GM18526 (cell line): ENCODE data around the gene SHLD1.

Experiments
- POLR2A ChIP-seq: IDR thresholded peaks from 3 replicates; pipeline ENCODE4 v1.6.1; 2011; ENCODE audit not compliant: insufficient read length; ENCODE audit errors: extremely low read depth

Gene SHLD1

DNA sequence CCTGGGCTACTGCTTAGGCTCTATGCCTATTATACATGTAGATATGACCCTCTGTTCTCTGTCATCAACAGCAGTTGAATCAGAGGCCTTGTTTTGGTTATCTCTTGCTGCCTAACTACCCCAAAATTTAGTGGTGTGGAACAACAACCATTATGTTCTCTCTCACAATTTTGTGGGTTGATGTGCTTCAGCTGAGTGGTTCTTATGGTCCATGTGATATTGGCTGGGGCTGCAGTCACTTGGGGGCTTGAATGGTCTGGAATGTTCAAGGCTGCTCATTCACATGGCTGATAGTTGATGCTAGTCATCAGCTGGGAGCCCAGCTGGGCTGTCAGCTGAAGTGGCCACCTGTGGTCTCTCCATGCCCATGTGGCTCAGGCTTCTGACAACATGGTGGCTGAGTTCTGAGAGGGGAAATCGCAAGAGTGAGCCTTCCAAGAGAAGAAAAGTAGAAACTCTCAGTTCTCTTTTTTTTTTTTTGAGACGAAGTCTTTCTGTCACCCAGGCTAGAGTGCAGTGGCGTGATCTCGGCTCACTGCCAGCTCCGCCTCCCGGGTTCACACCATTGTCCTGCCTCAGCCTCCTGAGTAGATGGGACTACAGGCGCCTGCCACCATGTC lies 47.8 kb downstream of the SHLD1 start:
- no peak for TF ChIP-seq POLR2A

DNA sequence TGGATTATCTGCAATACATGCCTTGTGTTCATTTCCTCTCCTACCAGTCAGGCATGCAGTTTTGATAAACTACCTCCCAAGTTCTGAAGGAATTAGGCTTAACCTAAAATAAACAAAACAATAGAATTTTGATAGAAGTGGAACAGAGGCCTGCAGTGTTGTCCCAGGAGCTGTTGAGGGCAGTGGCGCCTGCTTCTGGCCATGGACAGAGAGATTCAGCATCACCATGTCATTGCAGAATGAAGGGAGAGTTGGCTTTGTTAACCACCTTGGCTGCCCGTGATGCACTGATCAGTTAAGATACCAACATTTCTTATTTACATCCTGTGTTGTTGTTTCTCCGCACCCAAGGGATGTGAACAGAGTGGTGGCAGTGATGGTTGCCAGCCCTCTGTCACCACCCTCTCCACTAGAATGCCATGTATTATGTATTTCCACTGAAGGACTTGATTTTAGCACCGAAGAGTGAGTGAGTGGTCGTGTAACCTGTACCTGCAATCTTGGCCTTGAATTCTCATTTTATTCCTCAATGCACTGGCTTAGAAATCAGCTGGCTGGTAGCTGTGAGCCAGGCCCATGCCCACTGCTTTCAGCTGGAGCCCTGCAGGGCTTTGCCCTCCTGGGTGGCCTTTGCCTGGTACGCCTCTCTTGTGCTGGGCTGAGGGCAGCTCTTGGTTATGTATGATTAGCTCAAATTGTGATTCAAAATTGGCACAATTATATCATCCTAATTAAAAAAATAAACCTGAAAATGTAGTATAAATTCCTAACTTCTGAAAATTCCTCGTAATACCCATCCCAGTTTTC lies 56.5 kb downstream of the SHLD1 start:
- TF ChIP-seq POLR2A: no peak

DNA sequence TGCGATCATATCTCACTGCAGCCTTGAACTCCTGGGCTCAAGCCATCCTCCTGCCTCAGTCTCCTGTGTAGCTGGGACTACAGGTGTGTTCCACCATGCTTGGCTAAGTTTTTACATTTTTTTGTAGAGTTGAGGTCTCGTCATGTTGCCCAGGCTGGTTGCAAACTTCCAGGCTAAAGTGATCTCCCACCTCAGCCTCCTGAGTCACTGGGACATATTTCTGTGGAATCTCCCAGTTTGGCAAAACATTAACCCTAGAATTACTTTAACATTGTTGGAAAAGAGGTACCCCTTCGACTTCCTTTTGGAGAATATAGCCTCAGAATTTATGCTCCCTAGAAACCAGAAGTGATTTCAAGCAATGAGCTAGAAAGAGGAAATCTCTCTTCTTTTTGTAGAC lies 57.2 kb downstream of the SHLD1 start:
- no peak for TF ChIP-seq POLR2A

DNA sequence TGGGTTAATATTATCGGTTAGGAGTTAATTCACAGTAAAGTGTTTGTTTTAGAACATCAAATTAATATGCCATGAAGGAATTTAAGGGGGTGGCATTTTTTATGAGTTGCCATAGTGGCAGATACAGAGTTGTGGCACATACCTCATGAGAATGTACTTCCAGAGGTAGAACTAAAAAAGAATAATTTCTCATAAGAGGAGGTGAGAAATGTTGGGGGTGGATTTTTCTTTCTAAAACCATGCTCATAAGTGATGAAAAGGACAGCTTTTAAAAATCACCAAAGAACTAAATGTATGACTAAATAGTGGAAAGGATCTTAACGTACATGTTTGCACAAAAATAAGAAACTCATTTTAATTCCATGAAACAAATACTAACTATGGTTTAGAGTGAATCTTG lies 58.7 kb downstream of the SHLD1 start:
- no peak for TF ChIP-seq POLR2A

DNA sequence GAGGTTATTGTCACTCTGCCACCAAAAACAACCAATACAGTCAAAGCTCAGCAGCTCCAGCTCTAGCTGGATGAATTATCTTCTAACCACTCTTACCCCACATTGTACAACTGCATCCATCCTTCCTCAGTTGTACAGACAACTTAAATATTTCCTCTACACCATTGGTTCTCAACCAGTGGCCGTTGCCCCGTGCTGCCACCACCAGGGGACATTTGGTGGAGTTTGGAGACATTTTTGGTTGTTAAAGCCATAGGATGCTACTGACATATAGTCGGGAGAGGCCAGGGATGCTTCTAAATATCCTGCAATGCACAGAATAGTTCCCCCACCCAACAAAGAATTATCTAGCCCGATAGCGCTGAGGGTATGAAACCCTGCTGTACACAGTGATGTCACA lies 59.3 kb downstream of the SHLD1 start:
- TF ChIP-seq POLR2A: no peak

DNA sequence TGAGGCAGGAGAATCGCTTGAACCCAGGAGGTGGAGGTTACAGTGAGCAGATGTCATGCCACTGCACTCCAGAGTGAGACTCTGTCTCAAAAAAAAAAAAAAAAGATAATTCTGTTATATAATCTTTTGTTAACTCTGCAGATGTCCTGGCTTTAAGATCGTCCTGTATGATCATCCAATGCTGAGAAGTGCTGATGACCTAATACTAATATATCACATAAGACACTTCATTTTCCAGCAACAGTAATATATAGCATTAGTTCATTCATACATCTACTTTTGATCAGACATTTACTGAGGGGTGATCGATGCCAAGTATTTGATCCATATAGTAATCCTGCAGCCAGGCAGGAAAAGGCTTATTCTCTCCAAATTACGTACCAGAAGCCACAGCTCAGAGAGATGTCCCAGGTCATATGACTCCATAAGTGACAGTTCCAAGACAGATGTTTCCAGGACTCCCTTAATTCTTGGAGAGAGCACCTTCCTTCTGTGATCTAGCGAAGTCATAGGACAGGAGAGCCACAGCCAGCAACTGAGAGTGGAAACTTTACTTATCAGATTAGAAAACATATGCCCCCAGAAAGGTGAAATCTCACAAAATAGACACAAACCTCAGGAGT lies 60.7 kb downstream of the SHLD1 start:
- TF ChIP-seq POLR2A: no peak

DNA sequence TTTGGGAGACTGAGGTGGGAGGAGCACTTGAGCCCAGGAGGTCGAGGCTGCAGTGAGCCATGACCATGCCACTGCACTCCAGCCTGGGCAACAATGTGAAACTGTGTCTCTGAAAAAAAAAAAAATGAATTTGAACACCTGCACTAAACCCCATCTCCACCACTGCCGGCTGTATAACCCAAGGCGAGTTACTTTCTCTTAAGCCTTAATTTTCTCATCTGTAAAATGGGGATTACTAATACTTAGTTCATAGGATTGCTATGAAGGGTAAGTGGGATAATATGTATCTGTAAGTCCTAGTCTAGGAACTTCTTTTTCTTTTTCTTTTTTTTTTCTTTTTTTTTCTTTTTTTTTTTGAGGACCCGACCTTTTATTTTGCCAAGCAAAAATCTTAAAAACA lies 61.5 kb downstream of the SHLD1 start:
- TF ChIP-seq POLR2A: no peak

DNA sequence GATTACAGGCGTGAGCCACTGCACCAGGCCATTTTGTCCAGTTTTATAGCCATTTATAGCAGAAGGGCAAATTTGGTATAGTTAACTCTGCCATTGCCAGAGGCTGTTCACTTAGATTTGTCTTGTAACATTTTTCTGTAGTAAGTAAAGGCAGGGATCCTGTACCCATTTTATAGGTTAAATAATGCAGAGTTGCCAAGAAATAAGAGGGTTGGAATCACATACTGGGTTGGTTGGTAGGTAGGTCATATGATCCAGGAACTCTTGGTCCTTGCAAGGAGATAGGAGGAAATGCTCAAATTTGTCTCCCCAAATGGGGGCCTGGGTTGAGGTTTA lies 68.1 kb downstream of the SHLD1 start:
- no peak for TF ChIP-seq POLR2A

DNA sequence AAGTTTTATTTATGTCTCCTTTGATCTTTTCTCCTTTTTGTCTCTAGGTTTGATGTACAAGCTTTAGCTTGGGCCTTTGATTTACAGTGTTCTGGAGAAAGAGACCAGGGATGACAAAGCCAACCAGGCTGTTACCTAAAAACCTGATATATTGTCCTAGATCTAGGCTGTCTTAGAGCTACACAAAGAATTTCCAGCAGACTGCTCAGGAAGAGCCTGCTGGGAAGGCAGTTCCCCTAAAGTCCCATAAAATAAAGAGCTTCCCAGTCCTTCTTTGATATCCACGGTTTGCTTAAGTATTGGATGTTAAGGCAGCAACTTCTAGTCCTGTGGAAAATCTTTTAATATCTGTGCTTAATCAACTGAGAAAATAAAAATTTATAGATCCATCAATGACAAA lies 70.5 kb downstream of the SHLD1 start:
- TF ChIP-seq POLR2A: no peak

DNA sequence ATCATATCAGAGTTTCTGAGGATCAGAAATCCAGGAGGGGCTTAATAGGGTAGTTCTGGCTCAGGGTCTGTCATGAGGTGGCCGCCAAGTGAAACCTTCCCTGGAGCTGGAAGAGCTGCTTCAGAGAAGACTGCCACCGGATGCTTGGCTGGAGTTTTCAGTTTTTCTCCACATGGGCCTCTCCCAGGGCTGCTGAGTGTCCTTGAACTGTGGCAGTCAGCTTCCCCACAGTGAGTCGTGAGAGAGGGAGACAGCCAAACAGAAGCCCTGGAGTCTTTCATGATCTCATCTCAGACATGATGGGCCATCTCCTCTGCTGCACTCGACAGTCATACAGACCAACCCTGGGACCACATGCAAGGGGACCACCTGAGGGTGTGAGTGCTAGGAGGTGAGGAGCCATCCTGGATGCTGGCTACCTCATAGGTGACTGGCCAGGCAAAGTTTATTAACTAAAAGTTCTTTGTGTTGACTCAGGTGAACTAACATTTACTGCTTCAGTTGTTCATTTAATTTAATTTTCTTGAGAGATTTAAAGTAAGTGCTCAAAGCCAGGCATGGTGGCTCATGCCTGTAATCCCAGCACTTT lies 71.5 kb downstream of the SHLD1 start:
- TF ChIP-seq POLR2A: no peak

DNA sequence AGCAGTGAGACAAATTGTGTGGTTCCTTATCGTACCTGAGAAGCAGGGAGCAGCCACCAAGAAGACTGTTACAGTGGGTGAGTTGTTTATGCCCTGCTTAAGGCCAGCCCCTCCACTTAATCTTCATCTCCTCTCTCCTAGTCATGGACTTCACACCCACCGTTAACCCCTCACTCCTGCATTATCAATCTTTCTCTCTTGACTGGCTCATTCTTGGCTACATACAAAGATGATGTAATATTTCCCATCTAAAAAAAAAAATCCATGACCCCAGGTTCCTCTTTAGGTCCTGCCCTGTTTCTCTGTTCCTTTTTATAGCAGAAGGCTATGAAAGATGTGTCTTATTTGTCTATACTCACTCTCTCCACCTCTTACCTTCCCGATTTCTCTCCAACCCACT lies 72.4 kb downstream of the SHLD1 start:
- TF ChIP-seq POLR2A: no peak

DNA sequence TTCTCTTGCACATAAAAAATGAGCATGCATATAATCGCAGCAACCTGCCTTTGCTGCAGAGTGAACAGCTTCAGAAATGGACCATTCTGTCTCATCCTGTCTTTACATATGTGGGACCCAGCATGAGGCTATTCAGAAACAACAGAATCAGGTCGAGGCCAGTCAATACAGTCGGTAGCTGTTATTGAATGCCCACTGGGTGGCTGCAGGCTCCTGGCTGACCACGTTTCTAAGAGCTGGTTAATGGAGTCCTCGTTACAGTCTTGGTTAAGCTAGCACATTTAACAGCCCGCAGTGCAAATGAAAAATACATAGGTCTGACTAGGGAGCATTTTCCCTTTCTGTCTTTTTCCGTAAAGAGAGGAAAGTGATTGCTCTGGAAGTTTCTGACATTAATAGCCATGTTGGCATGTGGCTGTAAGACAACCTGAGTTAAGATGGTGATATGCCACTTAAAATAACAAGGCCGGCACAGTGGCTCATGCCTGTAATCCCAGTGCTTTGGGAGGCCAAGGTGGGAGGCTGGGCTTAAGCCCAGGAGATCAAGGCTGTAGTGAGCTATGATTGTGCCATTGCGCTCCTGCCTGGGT lies 75.0 kb downstream of the SHLD1 start:
- no peak for TF ChIP-seq POLR2A

DNA sequence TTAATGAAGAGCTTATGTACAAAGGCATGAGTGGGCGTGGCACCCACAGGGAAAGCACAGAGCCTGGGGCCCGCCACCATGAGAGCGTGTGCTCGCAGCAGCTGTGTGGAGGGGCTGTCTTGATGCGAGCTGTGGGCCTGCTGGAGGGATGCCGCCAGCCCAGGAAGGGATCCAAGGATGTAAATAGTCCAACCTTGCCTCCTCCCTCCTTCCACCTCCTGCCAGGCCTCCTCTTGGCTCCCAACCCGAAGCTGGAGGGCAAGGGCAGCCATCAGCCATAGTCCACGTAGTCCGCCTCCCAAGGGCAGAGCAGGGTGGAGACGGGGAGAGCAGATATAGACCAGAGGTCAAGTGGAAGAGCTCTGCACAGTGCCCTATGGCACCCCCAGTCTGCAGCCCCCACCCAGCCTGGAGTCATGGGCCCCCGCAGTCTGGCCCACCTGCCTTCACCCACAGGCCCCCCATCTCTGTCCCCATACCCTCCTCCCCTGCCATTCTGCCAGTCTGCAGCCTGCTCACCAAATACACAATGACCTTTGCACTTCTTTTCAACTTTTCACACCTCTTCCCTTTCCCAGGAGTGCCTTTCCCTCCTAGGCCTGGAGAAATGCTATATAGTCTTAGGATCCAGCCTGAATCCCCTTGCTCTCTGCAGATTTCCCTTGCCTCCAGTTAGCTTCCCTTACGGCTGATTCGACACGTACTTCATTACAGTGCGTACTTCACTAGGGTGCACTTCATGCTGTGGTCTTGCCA lies 77.1 kb downstream of the SHLD1 start:
- TF ChIP-seq POLR2A: no peak

DNA sequence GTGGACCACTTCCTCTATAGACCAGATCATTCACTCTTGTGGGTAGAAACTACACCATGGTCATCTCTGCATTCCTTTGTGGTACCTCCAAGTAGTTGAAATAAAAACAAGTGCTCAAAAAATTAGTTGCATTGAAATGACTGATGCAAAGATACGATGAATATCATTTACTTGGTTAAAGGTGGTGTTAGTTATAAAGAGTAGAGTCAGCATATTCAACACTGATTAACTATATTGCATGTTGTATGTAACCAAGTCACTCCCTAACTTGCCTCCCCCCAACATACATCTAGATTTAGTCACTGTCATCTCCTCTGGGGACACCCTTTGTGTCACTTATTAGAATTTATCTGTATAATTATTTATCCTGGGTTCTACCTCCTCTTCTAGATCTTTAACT lies 77.7 kb downstream of the SHLD1 start:
- no peak for TF ChIP-seq POLR2A

DNA sequence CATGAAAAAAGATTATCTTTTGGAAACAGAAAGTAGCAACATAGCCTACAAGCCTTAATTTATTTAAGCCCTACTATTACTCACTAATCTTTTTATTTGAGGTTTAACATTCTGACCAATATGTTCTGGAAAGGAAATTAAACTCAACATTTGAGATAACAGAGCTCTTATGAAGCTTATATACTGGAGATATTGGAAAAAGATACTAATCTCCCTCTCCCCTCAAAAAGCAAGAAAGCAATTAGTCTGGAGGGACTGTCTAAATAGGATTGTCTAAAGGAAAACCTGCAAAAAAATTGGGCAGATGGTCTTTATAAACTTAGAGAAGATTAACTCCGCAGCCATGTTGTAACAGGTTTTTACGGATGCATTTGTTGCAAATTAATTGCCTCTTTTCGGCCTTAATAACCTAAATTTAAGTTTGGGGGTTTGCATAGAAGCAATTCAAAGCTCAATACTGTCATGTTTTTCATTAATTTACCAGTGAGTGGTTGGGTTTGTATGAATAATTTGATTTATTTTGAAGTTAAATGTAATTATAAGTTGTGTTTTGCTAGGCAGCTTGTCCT lies 79.1 kb downstream of the SHLD1 start:
- no peak for TF ChIP-seq POLR2A

DNA sequence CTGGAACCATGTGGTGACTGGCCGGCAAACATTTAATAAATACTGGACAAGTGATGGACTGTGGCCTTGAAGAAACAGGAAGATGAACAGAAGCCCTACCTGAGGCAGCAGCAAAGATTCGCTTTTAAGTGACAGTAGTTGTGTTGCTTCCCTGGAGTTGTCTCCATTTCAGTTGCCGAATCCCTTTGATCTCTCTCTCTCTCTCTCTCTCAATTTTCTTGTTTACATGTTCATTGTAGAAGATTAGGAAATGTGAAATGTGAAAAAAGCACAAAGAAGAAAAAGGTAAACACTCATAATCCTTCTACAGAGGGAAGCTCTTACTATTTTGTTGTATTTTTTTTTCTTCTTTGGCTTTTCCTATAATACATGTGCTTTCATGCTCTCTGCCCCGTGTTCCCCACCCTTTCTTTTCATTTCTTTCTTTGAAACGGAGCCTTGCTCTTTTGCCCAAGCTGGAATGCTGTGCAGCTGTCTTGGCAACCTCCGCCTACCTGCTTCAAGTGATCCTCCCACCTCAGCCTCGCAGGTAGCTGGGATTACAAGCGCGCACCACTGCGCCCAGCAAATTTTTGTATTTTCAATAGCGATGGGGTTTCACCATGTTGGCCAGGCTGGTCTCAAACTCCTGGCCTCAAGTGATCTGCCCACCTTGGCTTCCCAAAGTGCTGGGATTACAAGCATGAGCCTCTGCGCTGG lies 81.5 kb downstream of the SHLD1 start:
- no peak for TF ChIP-seq POLR2A
